ENCODE measurements around the gene NUP62.

The NUP62 gene

GRCh38 chr19:49880162-49880869 is 49.0 kb downstream of the NUP62 start:
- no peak for DNase-seq (ENCODE audit: low spot score)

GRCh38 chr19:49879243-49879963 is 49.9 kb downstream of the NUP62 start:
- no peak for DNase-seq (ENCODE audit: low spot score)

- DNase-seq (ENCODE audit: low spot score): no peak
These were observed 50.6 kb downstream of the NUP62 start for GRCh38 chr19:49878744-49879070.

GRCh38 chr19:49877879-49878743 is 51.2 kb downstream of the NUP62 start:
- peak; percentile 96 for DNase-seq (ENCODE audit: low spot score)

- peak; percentile 100 for DNase-seq (ENCODE audit: low spot score)
These were observed 52.1 kb downstream of the NUP62 start, which contains the start of the genes AKT1S1 and TBC1D17 for GRCh38 chr19:49877020-49877878. TSS of gene AKT1S1 (minus strand) at chr19:49877355. CDS start at chr19:49873295, 4,060 bp downstream. TSS of gene TBC1D17 (plus strand) at chr19:49877702. CDS start at chr19:49877724, 22 bp downstream.

GRCh38 chr19:49876422-49877019 is 52.8 kb downstream of the NUP62 start:
- peak; percentile 99 for DNase-seq (ENCODE audit: low spot score)

- DNase-seq (ENCODE audit: low spot score): peak; percentile 45
These were observed 53.4 kb downstream of the NUP62 start for GRCh38 chr19:49875857-49876421.

- DNase-seq (ENCODE audit: low spot score): no peak
These were observed 54.1 kb downstream of the NUP62 start for GRCh38 chr19:49875177-49875576.

- peak; percentile 43 for DNase-seq (ENCODE audit: low spot score)
These were observed 54.7 kb downstream of the NUP62 start for GRCh38 chr19:49874503-49875157.

GRCh38 chr19:49873834-49874233 is 55.5 kb downstream of the NUP62 start:
- no peak for DNase-seq (ENCODE audit: low spot score)

GRCh38 chr19:49873129-49873521 is 56.2 kb downstream of the NUP62 start:
- DNase-seq (ENCODE audit: low spot score): no peak

- no peak for DNase-seq (ENCODE audit: low spot score)
These were observed 56.8 kb downstream of the NUP62 start for GRCh38 chr19:49872245-49873128.

GRCh38 chr19:49871349-49871985 is 57.8 kb downstream of the NUP62 start:
- no peak for DNase-seq (ENCODE audit: low spot score)

- no peak for DNase-seq (ENCODE audit: low spot score)
These were observed 58.9 kb downstream of the NUP62 start for GRCh38 chr19:49870309-49870901.

GRCh38 chr19:49869484-49870308 is 59.6 kb downstream of the NUP62 start:
- DNase-seq (ENCODE audit: low spot score): peak; percentile 100

- no peak for DNase-seq (ENCODE audit: low spot score)
These were observed 60.3 kb downstream of the NUP62 start for GRCh38 chr19:49869009-49869483.
